Stomach smooth muscle (tissue), 2 donors: ENCODE results near the gene C1GALT1.
"Not testable (repeated sequence)": the region's sequence is repeated elsewhere in the genome, so short reads cannot be mapped to it uniquely, and the experiment has no call there.

ENCODE experiments used
- H3K27ac ChIP-seq: one replicate; pipeline ENCODE4 v1.7.0; 2013; ENCODE audit warnings: mild to moderate bottlenecking, low read length, inconsistent platforms
- H3K27me3 ChIP-seq, 2 donors: one replicate each; pipeline ENCODE4 v1.7.0; 2013; ENCODE audit warnings: low read length in 2 of 2; ENCODE audit not compliant: insufficient read depth in 2 of 2, control insufficient read depth in 1 of 2
- H3K36me3 ChIP-seq, 2 donors: one replicate each; pipeline ENCODE4 v1.7.0; 2013; ENCODE audit warnings: low read length in 2 of 2; ENCODE audit not compliant: control insufficient read depth in 2 of 2, insufficient read depth in 2 of 2
- H3K4me1 ChIP-seq: one replicate; pipeline ENCODE4 v1.7.0; 2013; ENCODE audit warnings: low read length; ENCODE audit not compliant: control insufficient read depth, insufficient read depth
- H3K4me3 ChIP-seq, 2 donors: one replicate each; pipeline ENCODE4 v1.7.0; 2013; ENCODE audit warnings: low read length in 2 of 2
- H3K9ac ChIP-seq, 2 donors: one replicate each; pipeline ENCODE4 v1.7.0; 2013; ENCODE audit warnings: low read length in 2 of 2, mild to moderate bottlenecking in 1 of 2
- H3K9me3 ChIP-seq, 2 donors: one replicate each; pipeline ENCODE4 v1.7.0; 2013; ENCODE audit warnings: low read length in 2 of 2; ENCODE audit not compliant: control insufficient read depth in 2 of 2
- donor health status: healthy.
- donor health status: Pancreatic carcinoma.

The C1GALT1 gene

GRCh38 chr7:7182156-7183060, at the start of gene C1GALT1:
Gene C1GALT1, plus strand, starts transcription at chr7:7182544. Its CDS starts 51,776 bp downstream, at chr7:7234320.
- Histone ChIP-seq H3K4me1 (no peaks in the 10 kb centered on the region), H3K36me3 (no peaks in the 10 kb centered on the region), H3K4me3 (peak within 1 kb of the TSS; percentile 91 to 93), H3K27me3 (no peaks in the 10 kb centered on the region), H3K9me3 (no peaks in the 10 kb centered on the region), H3K27ac (peak within 1 kb of the TSS; percentile 90), H3K9ac (peak within 1 kb of the TSS; percentile 93 to 95)

DNA sequence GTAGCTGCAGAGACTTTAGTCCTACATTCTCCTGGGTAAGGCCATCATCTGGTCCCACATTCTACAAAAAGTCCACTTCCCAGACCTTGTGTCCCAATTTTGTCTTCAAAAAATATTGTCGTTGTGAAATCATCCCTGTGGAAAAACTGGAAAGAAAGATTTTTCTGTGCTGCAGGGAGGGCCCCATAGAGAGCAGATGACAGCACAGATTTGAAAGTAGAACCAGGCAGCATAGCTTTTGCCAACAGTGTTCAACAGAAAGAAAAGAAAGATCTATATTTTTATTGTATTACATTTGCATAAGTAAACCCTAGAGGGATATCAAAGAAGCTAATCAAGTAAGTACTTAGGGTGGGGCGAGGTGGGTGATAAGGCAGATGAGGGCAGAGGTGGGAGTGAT, 48.3 kb upstream of the C1GALT1 start:
- Histone ChIP-seq H3K27me3 (no peaks in the 10 kb centered on the region), H3K36me3 (no peaks in the 10 kb centered on the region), H3K9ac (no peak overlapping the region), H3K27ac (no peak overlapping the region), H3K4me3 (no peak overlapping the region), H3K9me3 (no peaks in the 10 kb centered on the region), H3K4me1 (no peaks in the 10 kb centered on the region)

DNA sequence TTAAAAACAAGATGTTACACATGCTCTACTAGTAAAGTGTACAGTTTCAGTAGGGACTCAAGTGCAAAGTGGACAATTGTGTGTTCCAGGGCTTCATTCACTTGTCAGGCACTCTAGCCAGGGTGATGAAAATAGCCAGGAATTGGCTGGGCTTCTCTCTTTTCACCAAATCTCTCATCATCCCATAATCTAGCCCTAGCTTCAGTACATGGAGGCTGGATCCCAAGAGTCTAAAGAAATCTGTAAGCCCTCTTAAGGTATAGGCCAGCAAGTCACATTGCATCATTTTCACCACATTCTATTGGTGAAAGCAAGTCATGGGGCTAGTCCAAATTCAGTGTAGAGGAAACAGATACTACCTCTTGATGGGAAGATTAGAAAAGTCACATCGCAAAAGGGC, 47.3 kb upstream of the C1GALT1 start:
- Histone ChIP-seq H3K27me3 (no peaks in the 10 kb centered on the region), H3K36me3 (no peaks in the 10 kb centered on the region), H3K9ac (no peak overlapping the region), H3K9me3 (no peaks in the 10 kb centered on the region), H3K27ac (no peak overlapping the region), H3K4me1 (no peaks in the 10 kb centered on the region), H3K4me3 (no peak overlapping the region)

- not testable (repeated sequence) for H3K4me3 ChIP-seq, H3K27me3 ChIP-seq, H3K9ac ChIP-seq, H3K27ac ChIP-seq, H3K4me1 ChIP-seq, H3K9me3 ChIP-seq, H3K36me3 ChIP-seq
Observed at GRCh38 chr7:7135924-7136323, 46.4 kb upstream of the C1GALT1 start.

DNA sequence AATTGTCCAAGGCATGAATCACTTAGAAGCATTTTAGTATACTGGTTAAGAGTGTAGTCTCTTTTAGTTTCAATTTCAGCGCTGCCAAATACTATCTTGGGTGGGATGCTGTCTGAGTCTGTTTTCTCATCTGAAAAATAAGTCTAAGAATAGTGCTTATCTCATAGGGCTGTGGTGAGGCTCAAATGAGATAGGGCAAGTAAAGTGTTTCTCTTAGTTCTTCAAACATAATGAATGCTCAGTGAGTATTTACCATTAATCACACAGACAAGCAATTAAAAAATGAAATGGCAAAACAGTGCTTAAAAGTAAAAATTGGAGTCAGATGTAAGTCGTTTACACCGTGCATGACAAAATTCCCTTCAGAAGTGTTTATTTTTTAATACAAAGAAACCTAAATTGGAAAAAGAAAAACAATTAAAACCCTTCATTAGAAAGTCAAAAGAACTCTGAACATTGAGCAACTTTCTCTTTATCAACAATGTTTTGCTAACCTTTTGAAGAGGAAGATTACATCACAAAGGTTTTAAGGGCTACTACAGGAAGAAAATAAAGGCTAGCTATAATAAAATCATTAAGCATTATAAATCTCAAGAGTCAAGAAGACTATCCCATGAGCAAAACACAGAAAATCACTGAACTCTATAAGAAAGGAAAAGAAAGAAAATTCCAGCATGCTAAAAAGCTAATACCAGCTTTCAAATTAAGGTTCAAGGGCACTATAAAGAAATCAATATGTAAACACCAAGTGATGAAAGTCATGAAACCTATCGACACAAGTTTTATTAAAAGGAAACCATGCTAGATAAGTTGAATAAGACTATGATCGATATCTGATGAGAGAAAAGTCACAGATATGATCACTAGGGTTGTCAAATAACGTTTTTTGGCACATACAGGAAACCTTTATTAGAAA, 45.6 kb upstream of the C1GALT1 start:
- H3K9me3 ChIP-seq, result no peaks in the 10 kb centered on the region
- H3K9ac ChIP-seq, result no peak overlapping the region
- H3K4me3 ChIP-seq, result no peak overlapping the region
- H3K36me3 ChIP-seq, result no peaks in the 10 kb centered on the region
- H3K27me3 ChIP-seq, result no peaks in the 10 kb centered on the region
- H3K4me1 ChIP-seq, result no peaks in the 10 kb centered on the region
- H3K27ac ChIP-seq, result no peak overlapping the region

GRCh38 chr7:7138897-7139296, 43.4 kb upstream of the C1GALT1 start:
- Histone ChIP-seq H3K36me3 (no peaks in the 10 kb centered on the region), H3K9ac (no peak overlapping the region), H3K27ac (no peak overlapping the region), H3K4me3 (no peak overlapping the region), H3K9me3 (no peaks in the 10 kb centered on the region), H3K4me1 (no peaks in the 10 kb centered on the region), H3K27me3 (no peaks in the 10 kb centered on the region)

GRCh38 chr7:7143404-7143803, 38.9 kb upstream of the C1GALT1 start:
- not testable (repeated sequence) for H3K4me3 ChIP-seq, H3K27me3 ChIP-seq

DNA sequence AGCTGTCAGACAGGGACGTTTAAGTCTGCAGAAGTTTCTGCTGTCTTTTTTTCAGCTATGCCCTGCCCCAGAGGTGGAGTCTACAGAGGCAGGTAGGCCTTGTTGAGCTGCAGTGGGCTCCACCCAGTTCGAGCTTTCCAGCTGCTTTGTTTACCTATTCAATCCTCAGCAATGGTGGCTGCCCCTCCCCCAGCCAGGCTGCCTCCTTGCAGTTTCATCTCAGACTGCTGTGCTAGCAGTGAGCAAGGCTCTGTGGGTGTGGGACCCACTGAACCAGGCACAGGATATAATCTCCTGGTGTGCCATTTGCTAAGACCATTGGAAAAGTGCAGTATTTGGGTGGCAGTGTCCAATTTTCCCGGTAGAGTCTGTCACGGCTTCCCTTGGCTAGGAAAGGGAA, 37.2 kb upstream of the C1GALT1 start:
- H3K27me3 ChIP-seq, H3K27ac ChIP-seq, H3K9ac ChIP-seq, H3K4me3 ChIP-seq, H3K36me3 ChIP-seq, H3K9me3 ChIP-seq, H3K4me1 ChIP-seq: not testable (repeated sequence)

More at GRCh38 chr7:7143404-7143803, 38.9 kb upstream of the C1GALT1 start:
- H3K36me3 ChIP-seq, H3K9ac ChIP-seq, H3K4me1 ChIP-seq, H3K27ac ChIP-seq, H3K9me3 ChIP-seq: not testable (repeated sequence)

DNA sequence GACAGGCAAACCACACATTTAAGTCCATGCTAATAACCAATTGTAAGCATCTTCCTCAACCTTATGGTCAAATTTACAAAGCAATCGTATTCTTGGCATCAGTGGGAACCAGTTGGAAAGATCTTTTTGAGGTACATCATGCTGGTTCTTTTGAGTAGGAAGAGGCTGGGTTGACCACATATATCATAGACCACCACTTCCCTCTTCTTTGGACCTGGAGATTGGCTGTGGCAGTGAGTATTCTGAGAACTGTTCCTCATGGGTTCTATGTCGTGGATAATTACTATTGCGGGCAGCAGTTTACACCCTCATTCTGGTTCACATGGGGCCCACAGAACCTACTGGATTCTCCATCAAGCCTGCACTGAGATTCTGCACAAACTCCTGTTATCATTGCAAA, 35.5 kb upstream of the C1GALT1 start:
- Histone ChIP-seq H3K4me3 (no peak overlapping the region), H3K27me3 (no peaks in the 10 kb centered on the region), H3K36me3 (no peaks in the 10 kb centered on the region)

GRCh38 chr7:7148798-7149481, 33.4 kb upstream of the C1GALT1 start:
- Histone ChIP-seq H3K9me3 (peaks cover 0 to 3% of the 10 kb centered on the region in 2 donors), H3K27ac (no peak overlapping the region), H3K36me3 (no peaks in the 10 kb centered on the region), H3K9ac (no peak overlapping the region), H3K4me1 (no peaks in the 10 kb centered on the region), H3K27me3 (no peaks in the 10 kb centered on the region), H3K4me3 (no peak overlapping the region)

More for the DNA sequence above, 35.5 kb upstream of the C1GALT1 start:
- Histone ChIP-seq H3K9me3 (peaks cover 0 to 3% of the 10 kb centered on the region in 2 donors), H3K27ac (no peak overlapping the region), H3K4me1 (no peaks in the 10 kb centered on the region), H3K9ac (no peak overlapping the region)
